COR-L47 (cell line): ENCODE results near the gene PTGR1.

Experiments
- DNase-seq: peaks from one replicate; lab custom pipeline; 2025; lab: John Stamatoyannopoulos, UW

The PTGR1 gene

GRCh38 chr9:111542497-111543254, 56.8 kb downstream of the PTGR1 start:
- no peak for DNase-seq

GRCh38 chr9:111533099-111533790, 66.2 kb downstream of the PTGR1 start:
- DNase-seq = no peak

- DNase-seq = no peak
These were observed 67.7 kb downstream of the PTGR1 start for GRCh38 chr9:111531716-111532115.

GRCh38 chr9:111529787-111530186, 69.7 kb downstream of the PTGR1 start:
- DNase-seq = no peak

- no peak for DNase-seq
These were observed 72.1 kb downstream of the PTGR1 start for GRCh38 chr9:111527347-111527746.

GRCh38 chr9:111525056-111525977, 74.1 kb downstream of the PTGR1 start, which contains the start of gene ZNF483:
TSS of gene ZNF483 (plus strand) at chr9:111525179. CDS start at chr9:111527396, 2,217 bp downstream.
- peak; percentile 93 for DNase-seq

- no peak for DNase-seq
These were observed 74.8 kb downstream of the PTGR1 start for GRCh38 chr9:111524731-111525055.

GRCh38 chr9:111516061-111516465, 83.4 kb downstream of the PTGR1 start:
- no peak for DNase-seq

- DNase-seq = no peak
These were observed 84.5 kb downstream of the PTGR1 start for GRCh38 chr9:111514967-111515366.
